HepG2 (cell line): Measurements from ENCODE around the gene SFXN5. TPM values are rescaled to one million over a fixed set of nuclear protein-coding genes. Genes with fewer than 3 reads are reported as not detected.

ENCODE experiments used
- ATAC-seq: fragments of 200-7000 bp; cut with Tn5 transposase; 3 replicates; pipeline ENCODE4 v1.9.1; 2020; ENCODE audit warnings: mild to moderate bottlenecking, moderate library complexity
- BruUV-seq: library from RNA; stranded (reverse); fragments of 400-500 nt; replicated peaks from 2 replicates; lab custom pipeline; 2021; lab: Mats Ljungman, UMichigan
- CTCF ChIA-PET: fragments of 300-600 bp; formaldehyde crosslinking; extraction: SDS; loops from one replicate; lab custom pipeline; 2021; ENCODE audit warnings: low total read pairs, inconsistent platforms, low intra/inter-chr PET ratio; lab: Yijun Ruan, JAX
- POLR2A ChIA-PET: fragments of 350-600 bp; sonication (Branson Sonifier 250); formaldehyde crosslinking; loops from one replicate; lab custom pipeline; 2020; ENCODE audit warnings: antibody characterized with exemption, inconsistent platforms; lab: Yijun Ruan, JAX
- DNase-seq: peaks from one replicate; pipeline ENCODE4 v3.0.0-alpha.2; 2015; ENCODE audit warnings: low spot score
- FAIRE-seq: peaks from 3 replicates; lab custom pipeline; 2011; peaks lifted over from hg19 to GRCh38; lab: Jason Lieb, UNC
- H2AFZ ChIP-seq: one replicate; pipeline ENCODE4 v1.6.1; 2011; ENCODE audit warnings: low read length, inconsistent platforms
- H3K27ac ChIP-seq: fragments of 300-600 bp; 3 replicates; pipeline ENCODE4 v1.8.0; 2011; ENCODE audit warnings: mixed run types, mild to moderate bottlenecking, mixed read lengths, low read length, inconsistent platforms; ENCODE audit not compliant: insufficient read depth; ENCODE audit errors: extremely low read length
- H3K27me3 ChIP-seq, 2 experiments: fragments of 200-600 bp in 1 of 2; 2 replicates in 1 of 2; 3 replicates in 1 of 2; pipeline versions ENCODE4 v1.6.0 to v1.8.0; 2011; ENCODE audit warnings: low read length in 2 of 2, mild to moderate bottlenecking in 2 of 2, moderate library complexity in 2 of 2, inconsistent platforms in 1 of 2; ENCODE audit not compliant: insufficient read depth in 2 of 2, control insufficient read depth in 1 of 2
- H3K36me3 ChIP-seq, 2 experiments: fragments of 200-600 bp in 1 of 2; replicated peaks in 1 of 2; 2 replicates in 1 of 2; 3 replicates in 1 of 2; pipeline versions ENCODE4 v1.5.1 to v1.8.0; 2011; ENCODE audit warnings: low read length in 2 of 2, inconsistent platforms in 1 of 2; ENCODE audit not compliant: insufficient read depth in 2 of 2, control insufficient read depth in 1 of 2
- H3K4me1 ChIP-seq: 2 replicates; pipeline ENCODE4 v1.5.1; 2012; ENCODE audit warnings: low read length, inconsistent platforms; ENCODE audit not compliant: insufficient read depth
- H3K4me2 ChIP-seq: 2 replicates; pipeline ENCODE4 v1.6.0; 2011; ENCODE audit warnings: low read depth, low read length, inconsistent platforms
- H3K4me3 ChIP-seq, 3 experiments: fragments of 200-600 bp in 1 of 3; sonication (generic), shearing (Covaris generic) in 1 of 3; replicated peaks in 1 of 3; 2 replicates each; pipeline ENCODE4 v1.5.1; 2011 to 2016; ENCODE audit warnings: low read length in 3 of 3, inconsistent platforms in 2 of 3, low read depth in 2 of 3, mild to moderate bottlenecking in 2 of 3, control low read depth in 1 of 3, mixed read lengths in 1 of 3; ENCODE audit not compliant: insufficient read depth in 1 of 3
- H3K79me2 ChIP-seq: one replicate; pipeline ENCODE4 v1.6.1; 2011; ENCODE audit warnings: low read length, inconsistent platforms; ENCODE audit not compliant: insufficient read depth
- H3K9ac ChIP-seq: 2 replicates; pipeline ENCODE4 v1.6.0; 2011; ENCODE audit warnings: mild to moderate bottlenecking, low read depth, low read length, inconsistent platforms; ENCODE audit not compliant: insufficient read depth
- H3K9me3 ChIP-seq: 2 replicates; pipeline ENCODE4 v1.5.1; 2012; ENCODE audit warnings: mild to moderate bottlenecking, low read length
- H4K20me1 ChIP-seq: 2 replicates; pipeline ENCODE4 v1.6.0; 2011; ENCODE audit warnings: inconsistent platforms, mild to moderate bottlenecking, low read length, moderate library complexity; ENCODE audit not compliant: insufficient read depth
- ARNT2 ChIP-seq: sonication (generic); formaldehyde crosslinking; IDR thresholded peaks from 2 replicates; pipeline ENCODE4 v1.8.0; 2022; ENCODE audit warnings: mild to moderate bottlenecking, low read depth, missing genetic modification reagents, moderate library complexity
- FOXK2 ChIP-seq: fragments of 450-650 bp; IDR thresholded peaks from 2 replicates; pipeline ENCODE4 v1.6.1; 2016
- KLF15 ChIP-seq: sonication (generic); formaldehyde crosslinking; IDR thresholded peaks from 2 replicates; pipeline ENCODE4 v1.8.1; 2023; ENCODE audit warnings: borderline replicate concordance, mild to moderate bottlenecking, inconsistent platforms, missing genetic modification reagents, mixed read lengths
- MLLT10 ChIP-seq: sonication (generic); formaldehyde crosslinking; IDR thresholded peaks from 2 replicates; pipeline ENCODE4 v1.4.0; 2020; ENCODE audit warnings: missing genetic modification reagents
- ZNF260 ChIP-seq: sonication (generic); formaldehyde crosslinking; IDR thresholded peaks from 2 replicates; pipeline ENCODE4 v1.4.0; 2020; ENCODE audit warnings: missing genetic modification reagents, low read depth, mild to moderate bottlenecking, borderline replicate concordance
- ZNF776 ChIP-seq: sonication (generic); formaldehyde crosslinking; IDR thresholded peaks from 2 replicates; pipeline ENCODE4 v1.4.0; 2020; ENCODE audit warnings: mild to moderate bottlenecking, missing genetic modification reagents
- ZNF781 ChIP-seq: sonication (generic); formaldehyde crosslinking; IDR thresholded peaks from 2 replicates; pipeline ENCODE4 v1.5.1; 2020; ENCODE audit warnings: borderline replicate concordance, mild to moderate bottlenecking, missing genetic modification reagents; ENCODE audit errors: not compliant biosample characterization
- ZSCAN22 ChIP-seq: sonication (generic); formaldehyde crosslinking; IDR thresholded peaks from 2 replicates; pipeline ENCODE4 v1.4.0; 2020; ENCODE audit warnings: mild to moderate bottlenecking, missing genetic modification reagents
- WGBS: methylation state at CpG from one replicate; pipeline ENCODE4 v1.1.6; 2017; ENCODE audit warnings: low lambda C conversion rate; 5-methylcytosine and 5-hydroxymethylcytosine counted together
- in situ Hi-C: cut with HindIII; loops from 2 replicates; pipeline ENCODE4 v1.10.0; 2017; ENCODE audit warnings: low pct_unique_long_range_greater_than_20kb; ENCODE audit not compliant: extremely low pct_ligation_motif_present
- intact Hi-C: fragments of 100-400 bp; cut with micrococcal nuclease; formaldehyde crosslinking; loops from one replicate; pipeline ENCODE4 v1.10.0; 2022; ENCODE audit not compliant: unreplicated experiment
- polyA plus RNA-seq, 8 experiments: library from polyadenylated mRNA; depleted of rRNA in 3 of 8; stranded (reverse) in 7 of 8; unstranded in 1 of 8; fragments of >200 nt; fragmentation: Illumina TruSeq in 4 of 8; extraction: Trizol in 4 of 8; gene quantifications; 2 replicates each; pipeline versions ENCODE4 v1.2.1 to v1.2.3, GENCODE V29; 2011 to 2016; ENCODE audit warnings: low read depth in 4 of 8, missing spikeins in 1 of 8, mixed read lengths in 1 of 8; ENCODE audit not compliant: insufficient read depth in 1 of 8
- total RNA-seq, 5 experiments: library from RNA; depleted of rRNA; stranded (reverse); fragments of >200 nt; fragmentation: Illumina TruSeq; extraction: Trizol; gene quantifications; 2 replicates each; pipeline ENCODE4 v1.2.3, GENCODE V29; 2016; ENCODE audit warnings: low read depth in 1 of 5
- TF ChIP-seq, protein P1 (sequence below): IDR thresholded peaks from 2 replicates; pipeline ENCODE4 v1.6.1; 2018; ENCODE audit warnings: missing genetic modification reagents
- TF ChIP-seq, protein P2 (sequence below), 2 experiments: fragments of 450-650 bp in 1 of 2; sonication (generic) in 1 of 2; formaldehyde crosslinking in 1 of 2; IDR thresholded peaks; 2 replicates each; pipeline versions ENCODE4 v1.6.1 to v1.8.0; 2016 to 2022; ENCODE audit warnings: antibody characterized with exemption in 1 of 2, mild to moderate bottlenecking in 1 of 2, missing genetic modification reagents in 1 of 2

The SFXN5 gene
- total and polyA plus RNA-seq, 2 of the 13 experiments (the other 11 are each of a cell fraction or from before 2014, with no cell fraction given): 34.9 to 37.4 TPM

DNA sequence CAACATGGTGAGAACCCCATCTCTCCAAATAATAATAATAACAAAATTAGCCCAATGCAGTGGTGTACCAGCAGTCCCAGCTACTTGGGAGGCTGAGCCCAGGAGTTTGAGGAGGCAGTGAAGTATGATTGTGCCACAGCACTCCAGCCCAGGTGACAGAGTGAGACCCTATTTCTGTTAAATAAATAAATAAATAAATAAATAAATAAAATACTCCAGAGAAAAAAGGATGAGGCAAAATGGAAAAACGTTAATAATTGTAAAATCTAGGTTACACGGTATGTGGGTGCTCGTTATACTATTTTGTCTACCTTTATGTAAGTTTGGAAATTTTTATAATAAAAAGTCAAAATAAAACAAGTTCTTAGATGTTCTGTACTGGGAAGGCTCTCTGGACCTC, 162.8 kb downstream of the SFXN5 start:
- Histone ChIP-seq H2AFZ (no peak overlapping the region), H3K79me2 (no peaks in the 10 kb centered on the region), H3K4me3 (no peak overlapping the region), H3K36me3 (no peaks in the 10 kb centered on the region), H3K9me3 (no peaks in the 10 kb centered on the region), H3K9ac (no peak overlapping the region), H4K20me1 (no peaks in the 10 kb centered on the region), H3K4me1 (no peaks in the 10 kb centered on the region), H3K27me3 (peaks cover 2 to 48% of the 10 kb centered on the region in 2 experiments; a peak in 4 of 5 replicates), H3K27ac (no peak overlapping the region), H3K4me2 (no peak overlapping the region)
- in situ Hi-C loops (no loop called here), intact Hi-C loops (no loop called here)
- FAIRE-seq: no peak
- no TSS peak for BruUV-seq
- 2% methylated on average over 3 of the region's 3 CpGs for WGBS
- no peak for DNase-seq
- no peak for ATAC-seq
- ChIA-PET POLR2A (no interaction called here), CTCF (no interaction called here)
- TF ChIP-seq, protein P1, sequence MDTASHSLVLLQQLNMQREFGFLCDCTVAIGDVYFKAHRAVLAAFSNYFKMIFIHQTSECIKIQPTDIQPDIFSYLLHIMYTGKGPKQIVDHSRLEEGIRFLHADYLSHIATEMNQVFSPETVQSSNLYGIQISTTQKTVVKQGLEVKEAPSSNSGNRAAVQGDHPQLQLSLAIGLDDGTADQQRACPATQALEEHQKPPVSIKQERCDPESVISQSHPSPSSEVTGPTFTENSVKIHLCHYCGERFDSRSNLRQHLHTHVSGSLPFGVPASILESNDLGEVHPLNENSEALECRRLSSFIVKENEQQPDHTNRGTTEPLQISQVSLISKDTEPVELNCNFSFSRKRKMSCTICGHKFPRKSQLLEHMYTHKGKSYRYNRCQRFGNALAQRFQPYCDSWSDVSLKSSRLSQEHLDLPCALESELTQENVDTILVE (CRISPR knock-in tag): no peak
- no peak for TF ChIP-seq ZSCAN22 (CRISPR knock-in tag)
- TF ChIP-seq KLF15 (CRISPR knock-in tag): no peak
- no peak for TF ChIP-seq ZNF781 (CRISPR knock-in tag)
- no peak for TF ChIP-seq MLLT10 (CRISPR knock-in tag)
- TF ChIP-seq FOXK2: no peak
- no peak for TF ChIP-seq ZNF776 (CRISPR knock-in tag)
- TF ChIP-seq, protein P2, sequence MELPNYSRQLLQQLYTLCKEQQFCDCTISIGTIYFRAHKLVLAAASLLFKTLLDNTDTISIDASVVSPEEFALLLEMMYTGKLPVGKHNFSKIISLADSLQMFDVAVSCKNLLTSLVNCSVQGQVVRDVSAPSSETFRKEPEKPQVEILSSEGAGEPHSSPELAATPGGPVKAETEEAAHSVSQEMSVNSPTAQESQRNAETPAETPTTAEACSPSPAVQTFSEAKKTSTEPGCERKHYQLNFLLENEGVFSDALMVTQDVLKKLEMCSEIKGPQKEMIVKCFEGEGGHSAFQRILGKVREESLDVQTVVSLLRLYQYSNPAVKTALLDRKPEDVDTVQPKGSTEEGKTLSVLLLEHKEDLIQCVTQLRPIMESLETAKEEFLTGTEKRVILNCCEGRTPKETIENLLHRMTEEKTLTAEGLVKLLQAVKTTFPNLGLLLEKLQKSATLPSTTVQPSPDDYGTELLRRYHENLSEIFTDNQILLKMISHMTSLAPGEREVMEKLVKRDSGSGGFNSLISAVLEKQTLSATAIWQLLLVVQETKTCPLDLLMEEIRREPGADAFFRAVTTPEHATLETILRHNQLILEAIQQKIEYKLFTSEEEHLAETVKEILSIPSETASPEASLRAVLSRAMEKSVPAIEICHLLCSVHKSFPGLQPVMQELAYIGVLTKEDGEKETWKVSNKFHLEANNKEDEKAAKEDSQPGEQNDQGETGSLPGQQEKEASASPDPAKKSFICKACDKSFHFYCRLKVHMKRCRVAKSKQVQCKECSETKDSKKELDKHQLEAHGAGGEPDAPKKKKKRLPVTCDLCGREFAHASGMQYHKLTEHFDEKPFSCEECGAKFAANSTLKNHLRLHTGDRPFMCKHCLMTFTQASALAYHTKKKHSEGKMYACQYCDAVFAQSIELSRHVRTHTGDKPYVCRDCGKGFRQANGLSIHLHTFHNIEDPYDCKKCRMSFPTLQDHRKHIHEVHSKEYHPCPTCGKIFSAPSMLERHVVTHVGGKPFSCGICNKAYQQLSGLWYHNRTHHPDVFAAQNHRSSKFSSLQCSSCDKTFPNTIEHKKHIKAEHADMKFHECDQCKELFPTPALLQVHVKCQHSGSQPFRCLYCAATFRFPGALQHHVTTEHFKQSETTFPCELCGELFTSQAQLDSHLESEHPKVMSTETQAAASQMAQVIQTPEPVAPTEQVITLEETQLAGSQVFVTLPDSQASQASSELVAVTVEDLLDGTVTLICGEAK (IDR thresholded peaks at IDR 0.05): no peak
- TF ChIP-seq, protein P2 (CRISPR knock-in tag; IDR thresholded peaks at IDR 0.05): no peak
- no peak for TF ChIP-seq ZNF260
- TF ChIP-seq ARNT2: no peak
